ENCODE measurements around the gene LHCGR. TPM values are rescaled to one million over a fixed set of nuclear protein-coding genes. Genes with fewer than 3 reads are reported as not detected.
"Not testable (repeated sequence)": the region's sequence is repeated elsewhere in the genome, so short reads cannot be mapped to it uniquely, and the experiment has no call there.

Gene LHCGR
- total RNA-seq, 1 donor from 2014 or later = 0.13 TPM

DNA sequence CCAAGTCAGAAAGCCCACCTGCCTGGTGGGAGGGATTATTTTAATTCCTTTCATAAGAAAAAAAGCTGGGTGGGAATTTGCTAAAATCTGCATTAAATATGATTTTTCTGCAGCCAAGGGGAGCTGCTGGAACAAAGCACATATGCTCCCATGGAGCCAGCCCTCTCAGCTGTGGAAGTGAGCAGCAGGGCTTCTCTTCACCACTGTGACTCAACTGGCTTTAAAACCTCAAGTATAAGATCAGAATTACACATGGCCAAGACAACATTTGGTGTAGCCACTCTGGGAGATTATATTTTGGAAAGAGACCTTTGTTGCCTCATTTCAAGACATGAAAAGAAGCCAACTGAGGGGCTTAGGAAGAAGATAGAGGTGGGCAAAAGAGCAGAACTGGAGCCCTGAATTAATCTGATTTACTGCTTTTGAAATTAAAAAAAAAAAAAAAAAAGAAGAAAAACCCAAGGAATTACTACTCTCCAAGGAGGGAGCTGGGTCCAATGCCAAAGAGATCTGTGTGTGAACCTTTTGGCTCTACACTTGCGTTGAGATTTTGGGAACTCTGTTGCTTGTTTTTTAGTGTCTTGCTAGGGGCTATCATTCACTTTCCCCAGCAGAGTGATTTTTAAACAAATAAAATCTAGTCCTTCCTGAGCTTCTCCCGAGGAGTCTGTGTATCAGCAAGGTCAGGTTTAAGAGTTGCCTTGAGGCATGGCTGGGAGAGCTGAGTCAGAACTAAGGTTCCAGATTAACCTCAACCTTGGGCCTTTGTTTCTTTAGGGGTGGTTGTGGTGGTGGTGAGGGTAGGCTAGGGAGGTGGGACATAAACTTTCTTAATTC is 6.0 kb downstream of the LHCGR start:
- Mint-ChIP-seq H3K36me3 (no peaks in the 10 kb centered on the region), H3K27ac (no peak overlapping the region), H3K4me3 (no peak overlapping the region), H3K4me1 (peaks cover 6% of the 10 kb centered on the region), H3K9me3 (no peaks in the 10 kb centered on the region), H3K27me3 (ENCODE audit: low read depth) (peaks cover 4% of the 10 kb centered on the region)
- TF ChIP-seq CTCF (IDR thresholded peaks at IDR 0.05; ENCODE audit: unreplicated experiment) = no peak
- no peak for DNase-seq (ENCODE audit: low spot score in 2 of 2, unreplicated experiment in 2 of 2)

DNA sequence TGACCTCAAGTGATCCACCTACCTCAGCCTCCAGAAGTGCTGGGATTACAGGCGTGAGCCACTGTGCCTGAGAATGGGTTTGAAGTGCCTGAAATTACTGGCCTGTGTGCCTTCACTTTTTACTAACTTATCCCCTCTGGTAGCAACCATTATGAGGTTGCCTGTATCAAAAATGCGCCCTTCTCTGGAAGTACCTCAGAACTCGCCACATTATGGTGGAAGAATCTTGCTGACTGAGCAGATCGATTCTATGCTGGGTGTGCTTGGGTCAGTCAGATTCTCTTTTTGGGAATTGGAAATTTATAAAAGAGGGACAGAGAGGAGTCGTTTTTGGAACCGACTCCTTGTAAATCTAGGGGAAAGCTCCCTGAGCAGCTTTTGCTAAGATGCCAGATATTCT is 8.2 kb downstream of the LHCGR start:
- no peak overlapping the region for H3K27ac Mint-ChIP-seq
- peaks cover 6% of the 10 kb centered on the region for H3K4me1 Mint-ChIP-seq
- no peak for TF ChIP-seq CTCF (IDR thresholded peaks at IDR 0.05; ENCODE audit: unreplicated experiment)
- DNase-seq (ENCODE audit: low spot score in 2 of 2, unreplicated experiment in 2 of 2) = no peak
- no peaks in the 10 kb centered on the region for H3K36me3 Mint-ChIP-seq
- H3K9me3 Mint-ChIP-seq = no peaks in the 10 kb centered on the region
- H3K4me3 Mint-ChIP-seq = no peak overlapping the region
- no peaks in the 10 kb centered on the region for H3K27me3 Mint-ChIP-seq (ENCODE audit: low read depth)

GRCh38 chr2:48739236-48739635 is 16.3 kb downstream of the LHCGR start:
- not testable (repeated sequence) for H3K9me3 Mint-ChIP-seq; H3K4me3 Mint-ChIP-seq; H3K27ac Mint-ChIP-seq; H3K27me3 Mint-ChIP-seq (ENCODE audit: low read depth); H3K36me3 Mint-ChIP-seq; DNase-seq (ENCODE audit: low spot score in 2 of 2, unreplicated experiment in 2 of 2)
- H3K4me1 Mint-ChIP-seq = peaks cover 12% of the 10 kb centered on the region

- Mint-ChIP-seq H3K27me3 (ENCODE audit: low read depth) (no peaks in the 10 kb centered on the region), H3K9me3 (peaks cover 3% of the 10 kb centered on the region), H3K4me3 (no peak overlapping the region), H3K4me1 (peaks cover 16% of the 10 kb centered on the region), H3K36me3 (peaks cover 2% of the 10 kb centered on the region), H3K27ac (no peak overlapping the region)
- DNase-seq (ENCODE audit: low spot score in 2 of 2, unreplicated experiment in 2 of 2) = no peak
- no peak for TF ChIP-seq CTCF (IDR thresholded peaks at IDR 0.05; ENCODE audit: unreplicated experiment)
Observed at GRCh38 chr2:48738806-48739205, 16.7 kb downstream of the LHCGR start.

DNA sequence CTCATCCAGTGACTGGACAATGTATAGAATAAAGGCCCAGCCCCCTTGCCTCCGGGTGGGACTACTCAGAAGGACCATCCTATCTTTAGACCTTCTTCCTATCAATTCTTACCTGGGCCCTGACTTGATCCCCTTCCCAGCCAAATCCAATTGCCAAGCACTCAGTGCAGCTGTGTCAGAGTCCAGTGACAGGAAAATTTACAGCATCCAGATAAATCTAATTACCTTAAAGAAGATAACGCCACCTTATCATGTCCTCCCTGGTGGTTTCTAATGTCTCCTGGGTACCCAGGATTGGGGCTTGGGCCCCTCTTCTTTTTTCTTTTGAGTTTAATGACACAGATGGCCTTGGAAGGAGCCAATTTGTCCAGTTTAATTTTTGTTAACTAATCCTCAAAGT is 19.3 kb downstream of the LHCGR start:
- H3K9me3 Mint-ChIP-seq = peaks cover 3% of the 10 kb centered on the region
- H3K27me3 Mint-ChIP-seq (ENCODE audit: low read depth) = no peaks in the 10 kb centered on the region
- no peak overlapping the region for H3K4me3 Mint-ChIP-seq
- H3K4me1 Mint-ChIP-seq = peaks cover 24% of the 10 kb centered on the region
- H3K36me3 Mint-ChIP-seq = peaks cover 2% of the 10 kb centered on the region
- TF ChIP-seq CTCF (IDR thresholded peaks at IDR 0.05; ENCODE audit: unreplicated experiment) = no peak
- no peak overlapping the region for H3K27ac Mint-ChIP-seq
- no peak for DNase-seq (ENCODE audit: low spot score in 2 of 2, unreplicated experiment in 2 of 2)

- peaks cover 3% of the 10 kb centered on the region for H3K9me3 Mint-ChIP-seq
- H3K4me1 Mint-ChIP-seq = peaks cover 24% of the 10 kb centered on the region
- H3K4me3 Mint-ChIP-seq = no peak overlapping the region
- no peak overlapping the region for H3K27ac Mint-ChIP-seq
- no peak for DNase-seq (ENCODE audit: low spot score in 2 of 2, unreplicated experiment in 2 of 2)
- TF ChIP-seq CTCF (IDR thresholded peaks at IDR 0.05; ENCODE audit: unreplicated experiment) = no peak
- H3K27me3 Mint-ChIP-seq (ENCODE audit: low read depth) = no peaks in the 10 kb centered on the region
- peaks cover 2% of the 10 kb centered on the region for H3K36me3 Mint-ChIP-seq
Observed at GRCh38 chr2:48734576-48735303, 20.8 kb downstream of the LHCGR start.
